ENCODE measurements around the gene ZNF831. TPM values are rescaled to one million over a fixed set of nuclear protein-coding genes. Genes with fewer than 3 reads are reported as not detected.

The ZNF831 gene
- total and polyA plus RNA-seq, 11 donors = 0.02 to 0.77 (median 0.06) TPM; not detected in 2

DNA sequence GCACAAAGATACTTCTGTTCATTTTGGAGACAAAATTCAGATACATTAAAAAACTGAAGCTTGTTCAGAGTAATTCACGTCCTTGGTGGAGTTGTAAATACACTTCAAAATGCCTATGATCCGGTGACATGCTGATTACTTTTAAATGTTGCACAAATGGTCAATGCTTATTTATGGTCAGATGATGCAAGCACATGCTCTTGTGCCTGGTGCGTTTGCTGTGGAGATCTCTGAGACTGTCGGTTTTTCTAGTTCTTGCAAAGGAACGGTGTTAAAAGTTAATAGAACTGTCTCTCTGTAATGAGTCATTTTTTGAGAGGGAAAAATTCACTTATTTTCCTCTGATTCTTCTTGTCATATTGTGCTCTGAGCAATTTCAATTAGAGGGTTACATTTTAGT lies 91.6 kb downstream of the ZNF831 start:
- TF ChIP-seq CTCF (IDR thresholded peaks at IDR 0.05) (no peak), POLR2A (IDR thresholded peaks at IDR 0.05) (no peak)
- Histone ChIP-seq H3K9me3 (peaks cover 0 to 7% (median 0%) of the 10 kb centered on the region in 12 donors), H3K4me1 (peaks cover 0 to 7% (median 0%) of the 10 kb centered on the region in 12 donors), H3K36me3 (no peaks in the 10 kb centered on the region), H3K27me3 (peaks cover 0 to 47% (median 4%) of the 10 kb centered on the region in 9 donors), H3K4me3 (no peak overlapping the region), H3K27ac (no peak overlapping the region)
- intact Hi-C loops (cut with DNase I) = no loop called here
- ATAC-seq = no peak
- DNase-seq = no peak
- WGBS, 4 donors = 82 to 88% (median 85%) methylated on average over 5 of the region's 5 CpGs

- Histone ChIP-seq H3K4me1 (peaks cover 0 to 7% (median 0%) of the 10 kb centered on the region in 12 donors), H3K4me3 (no peak overlapping the region), H3K36me3 (no peaks in the 10 kb centered on the region), H3K9me3 (no peaks in the 10 kb centered on the region), H3K27me3 (peaks cover 0 to 43% (median 5%) of the 10 kb centered on the region in 9 donors), H3K27ac (no peak overlapping the region)
- intact Hi-C loops (cut with DNase I) = no loop called here
- no peak for TF ChIP-seq CTCF (IDR thresholded peaks at IDR 0.05)
- TF ChIP-seq POLR2A (IDR thresholded peaks at IDR 0.05) = no peak
- ATAC-seq (no peak), DNase-seq (no peak)
- 65 to 80% (median 70%) methylated on average over 2 of the region's 2 CpGs for WGBS, 4 donors
These were observed 94.6 kb downstream of the ZNF831 start for GRCh38 chr20:59258221-59258621.

GRCh38 chr20:59259946-59260345 lies 96.3 kb downstream of the ZNF831 start:
- H3K4me3 ChIP-seq = no peak overlapping the region
- WGBS, 4 donors = 65 to 89% (median 87%) methylated on average over 2 of the region's 2 CpGs
- TF ChIP-seq POLR2A (IDR thresholded peaks at IDR 0.05) (no peak), CTCF (IDR thresholded peaks at IDR 0.05) (no peak)
- no peaks in the 10 kb centered on the region for H3K36me3 ChIP-seq
- no peaks in the 10 kb centered on the region for H3K9me3 ChIP-seq
- DNase-seq (no peak), ATAC-seq (no peak)
- intact Hi-C loops (cut with DNase I) = loop anchor here in 1 of 10 donors (10.0 kb wide), 1 partner anchor 115 kb away; no protein-coding TSS in a partner anchor
- H3K27ac ChIP-seq = no peak overlapping the region
- peaks cover 0 to 7% (median 0%) of the 10 kb centered on the region in 12 donors for H3K4me1 ChIP-seq
- H3K27me3 ChIP-seq = peaks cover 0 to 48% (median 5%) of the 10 kb centered on the region in 9 donors

- Histone ChIP-seq H3K27ac (no peak overlapping the region), H3K4me3 (no peak overlapping the region), H3K4me1 (no peaks in the 10 kb centered on the region), H3K36me3 (no peaks in the 10 kb centered on the region), H3K9me3 (no peaks in the 10 kb centered on the region), H3K27me3 (peaks cover 0 to 69% (median 14%) of the 10 kb centered on the region in 9 donors)
- no peak for TF ChIP-seq POLR2A (IDR thresholded peaks at IDR 0.05)
- no peak for ATAC-seq
- no peak for DNase-seq
- intact Hi-C loops (cut with DNase I) = loop anchor here in 1 of 10 donors (10.0 kb wide), 1 partner anchor 110 kb away; no protein-coding TSS in a partner anchor
These were observed 101.7 kb downstream of the ZNF831 start for GRCh38 chr20:59265298-59265697.

GRCh38 chr20:59268870-59269269 lies 105.2 kb downstream of the ZNF831 start:
- peaks cover 0 to 76% (median 23%) of the 10 kb centered on the region in 9 donors for H3K27me3 ChIP-seq
- no peaks in the 10 kb centered on the region for H3K36me3 ChIP-seq
- no peaks in the 10 kb centered on the region for H3K9me3 ChIP-seq
- no peaks in the 10 kb centered on the region for H3K4me1 ChIP-seq
- DNase-seq = no peak
- H3K27ac ChIP-seq = no peak overlapping the region
- intact Hi-C loops (cut with DNase I) = loop anchor here in 1 of 10 donors (10.0 kb wide), 1 partner anchor 106 kb away; no protein-coding TSS in a partner anchor
- no peak overlapping the region for H3K4me3 ChIP-seq
- TF ChIP-seq CTCF (IDR thresholded peaks at IDR 0.05) = no peak
- no peak for TF ChIP-seq POLR2A (IDR thresholded peaks at IDR 0.05)
- WGBS, 4 donors = 19 to 35% (median 29%) methylated on average over 3 of the region's 3 CpGs
- no peak for ATAC-seq

All from heart left ventricle (tissue), 16 donors.